GM12892 (cell line): ENCODE results near the gene PCBP2.

ENCODE experiments used
- DNase-seq: peaks from one replicate; pipeline ENCODE4 v3.0.0; 2011; ENCODE audit not compliant: insufficient read length
- FAIRE-seq: peaks from 2 replicates; lab custom pipeline; 2011; peaks lifted over from hg19 to GRCh38; lab: Jason Lieb, UNC
- POLR2A ChIP-seq: IDR thresholded peaks from 2 replicates; pipeline ENCODE4 v1.6.1; 2011; ENCODE audit warnings: low read depth, low read length, control low read depth
- POLR2AphosphoS5 ChIP-seq: IDR thresholded peaks from 2 replicates; pipeline ENCODE4 v1.6.1; 2011; ENCODE audit warnings: low read depth, low read length, control low read depth
- TAF1 ChIP-seq: IDR thresholded peaks from 2 replicates; pipeline ENCODE4 v1.6.1; 2011; ENCODE audit warnings: low read depth, mild to moderate bottlenecking, control low read depth, low read length, borderline replicate concordance

The PCBP2 gene

GRCh38 chr12:53489242-53489864 is 37.5 kb downstream of the PCBP2 start:
- FAIRE-seq: no peak
- no peak for TF ChIP-seq POLR2AphosphoS5
- no peak for TF ChIP-seq TAF1
- no peak for TF ChIP-seq POLR2A
- no peak for DNase-seq

GRCh38 chr12:53492188-53492587 is 40.3 kb downstream of the PCBP2 start:
- FAIRE-seq: no peak
- TF ChIP-seq POLR2AphosphoS5 (no peak), TAF1 (no peak), POLR2A (no peak)
- no peak for DNase-seq

GRCh38 chr12:53492830-53493609 is 41.1 kb downstream of the PCBP2 start:
- peak; percentile 98 for FAIRE-seq

GRCh38 chr12:53493610-53494391 is 41.9 kb downstream of the PCBP2 start:
- no peak for DNase-seq
- FAIRE-seq: no peak
- TF ChIP-seq POLR2A (no peak), TAF1 (no peak), POLR2AphosphoS5 (no peak)

More at GRCh38 chr12:53492830-53493609, 41.1 kb downstream of the PCBP2 start:
- TF ChIP-seq POLR2A: peak; percentile 55; the same call in 1 of the 2 replicates
- TF ChIP-seq TAF1: no peak
- TF ChIP-seq POLR2AphosphoS5: no peak
- peak; percentile 86 for DNase-seq

- DNase-seq: no peak
- TF ChIP-seq TAF1 (no peak), POLR2A (no peak), POLR2AphosphoS5 (no peak)
- no peak for FAIRE-seq
These were observed 44.2 kb downstream of the PCBP2 start for GRCh38 chr12:53495903-53496751.

GRCh38 chr12:53496752-53497032 is 44.8 kb downstream of the PCBP2 start:
- no peak for FAIRE-seq
- DNase-seq: no peak
- TF ChIP-seq TAF1: no peak
- no peak for TF ChIP-seq POLR2A
- no peak for TF ChIP-seq POLR2AphosphoS5

GRCh38 chr12:53497461-53497860 is 45.6 kb downstream of the PCBP2 start:
- FAIRE-seq (no peak), DNase-seq (no peak)
- TF ChIP-seq POLR2A: no peak
- TF ChIP-seq POLR2AphosphoS5: no peak
- no peak for TF ChIP-seq TAF1

- TF ChIP-seq POLR2A: no peak
- no peak for TF ChIP-seq POLR2AphosphoS5
- no peak for TF ChIP-seq TAF1
- no peak for DNase-seq
- FAIRE-seq: no peak
These were observed 46.3 kb downstream of the PCBP2 start for GRCh38 chr12:53498235-53498630.

- no peak for TF ChIP-seq POLR2AphosphoS5
- no peak for TF ChIP-seq TAF1
- TF ChIP-seq POLR2A: no peak; the same call in 1 of the 2 replicates
- FAIRE-seq: peak; percentile 51
- no peak for DNase-seq
These were observed 47.6 kb downstream of the PCBP2 start, which contains the start of gene MAP3K12 for GRCh38 chr12:53499266-53500141. Gene MAP3K12, minus strand, starts transcription at chr12:53499458. Its CDS starts 12,067 bp downstream, at chr12:53487391.
